DMS153 treated with DMSO at 0.1 percent for 48 hours (cell line): Measurements from ENCODE around the gene STARD10.

ENCODE experiments used
- DNase-seq: peaks from one replicate; lab custom pipeline; 2025; ENCODE audit not compliant: unreplicated experiment; lab: John Stamatoyannopoulos, UW

The STARD10 gene

DNA sequence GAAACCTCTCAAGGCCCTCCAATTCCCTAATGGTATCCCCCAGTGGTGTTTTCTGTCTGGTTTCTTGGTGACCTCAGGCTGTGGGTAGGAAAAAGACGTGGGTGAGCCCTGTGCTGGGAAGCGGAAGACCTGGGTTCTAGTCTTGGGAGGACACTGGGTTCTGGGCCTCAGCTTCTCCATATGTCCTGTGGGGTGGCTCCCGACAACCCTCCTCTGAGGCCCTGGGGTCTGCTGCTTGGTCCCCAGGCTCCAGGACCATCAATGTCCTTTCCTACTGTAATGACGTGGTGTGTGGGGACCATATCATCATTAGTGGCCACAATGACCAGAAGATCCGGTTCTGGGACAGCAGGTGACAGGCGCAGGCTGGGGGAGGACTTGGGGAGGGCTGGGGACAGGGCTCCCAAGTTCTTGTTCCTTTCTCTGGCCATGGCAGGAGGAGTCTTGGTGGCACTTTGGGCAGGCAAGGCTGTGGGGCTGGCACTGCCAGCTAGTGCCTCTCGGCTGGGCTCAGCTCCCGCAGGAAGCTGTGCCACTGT, 33.2 kb upstream of the STARD10 start:
- DNase-seq: no peak

DNA sequence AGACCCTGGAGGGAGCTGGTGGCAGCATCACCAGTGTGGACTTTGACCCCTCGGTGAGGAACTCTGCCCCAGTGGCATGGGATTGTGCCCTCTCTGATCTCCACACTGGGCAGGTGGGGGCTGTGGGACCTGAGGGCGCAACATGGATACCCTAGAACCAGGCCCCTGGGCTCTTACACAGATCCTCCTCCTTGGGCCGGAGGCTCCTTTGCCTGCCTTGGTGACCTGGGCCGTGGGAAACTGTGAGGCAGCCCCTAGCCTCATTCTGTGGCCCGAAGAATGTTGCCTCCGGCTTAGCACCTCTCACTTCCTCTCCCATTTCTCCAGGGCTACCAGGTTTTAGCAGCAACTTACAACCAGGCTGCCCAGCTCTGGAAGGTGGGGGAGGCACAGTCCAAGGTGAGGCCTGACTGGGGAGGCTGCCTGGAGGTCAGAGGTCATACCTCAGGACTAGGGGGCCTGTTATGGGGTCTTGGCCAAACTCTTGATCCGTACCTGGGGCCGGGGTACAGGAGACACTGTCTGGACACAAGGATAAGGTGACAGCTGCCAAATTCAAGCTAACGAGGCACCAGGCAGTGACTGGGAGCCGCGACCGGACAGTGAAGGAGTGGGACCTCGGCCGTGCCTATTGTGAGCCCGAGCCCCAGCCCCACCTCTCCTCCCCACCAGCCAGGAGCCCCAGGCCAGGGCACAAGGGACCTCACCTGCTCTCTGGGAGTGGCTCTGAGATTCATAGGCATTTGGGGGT, 32.5 kb upstream of the STARD10 start:
- DNase-seq: no peak

DNA sequence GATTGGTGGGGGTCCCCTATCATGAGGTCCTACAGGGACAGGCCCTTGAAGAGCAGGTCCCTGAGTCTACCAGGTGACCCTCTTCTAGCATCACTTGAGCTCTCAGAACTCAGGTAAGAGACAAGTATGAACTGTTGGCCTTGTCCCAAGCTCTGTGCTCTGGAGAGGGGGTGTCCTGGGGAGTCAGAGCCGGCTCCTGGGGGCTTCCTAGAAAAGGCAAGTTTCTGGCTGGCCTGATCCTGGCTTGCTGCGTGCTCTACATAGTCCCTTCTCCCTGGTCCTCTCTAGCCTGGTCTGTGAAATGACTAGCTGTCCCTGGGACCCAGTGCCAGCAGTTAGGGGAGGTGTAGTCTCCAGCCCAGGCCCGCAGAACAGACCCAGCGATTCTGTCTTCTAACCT, 31.8 kb upstream of the STARD10 start:
- no peak for DNase-seq

DNA sequence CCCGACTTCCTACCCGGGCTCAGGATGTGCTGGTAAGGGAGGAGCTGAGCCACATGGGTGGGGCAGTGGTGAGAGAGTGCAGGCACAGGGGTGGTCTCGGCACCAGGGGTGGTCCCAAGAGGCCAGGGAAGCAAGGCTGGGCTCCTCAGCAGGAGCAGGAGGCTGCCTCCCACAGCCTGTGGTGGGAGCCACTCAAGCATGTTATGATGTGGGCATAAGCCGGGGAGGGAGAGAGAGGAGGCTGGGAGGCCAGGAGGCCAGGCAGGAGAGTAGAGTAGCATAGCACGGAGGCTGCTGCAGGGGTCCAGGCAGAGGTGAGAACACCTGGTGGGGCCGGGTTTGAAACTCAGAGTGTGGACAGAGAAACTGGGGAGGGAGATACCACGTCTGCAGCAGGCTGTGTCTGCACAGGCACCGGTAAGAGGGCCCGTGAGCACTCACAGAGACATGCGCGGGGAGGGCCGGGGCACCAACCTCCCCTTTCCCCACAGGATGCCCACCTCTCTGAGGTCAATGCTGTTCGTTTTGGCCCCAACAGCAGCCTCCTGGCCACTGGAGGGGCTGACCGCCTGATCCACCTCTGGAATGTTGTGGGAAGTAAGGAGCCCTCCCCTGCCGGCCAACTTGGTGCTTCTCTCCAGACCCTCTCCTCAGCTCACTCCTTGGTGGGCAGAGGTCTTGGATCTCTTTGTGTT, 31.1 kb upstream of the STARD10 start:
- DNase-seq: no peak

DNA sequence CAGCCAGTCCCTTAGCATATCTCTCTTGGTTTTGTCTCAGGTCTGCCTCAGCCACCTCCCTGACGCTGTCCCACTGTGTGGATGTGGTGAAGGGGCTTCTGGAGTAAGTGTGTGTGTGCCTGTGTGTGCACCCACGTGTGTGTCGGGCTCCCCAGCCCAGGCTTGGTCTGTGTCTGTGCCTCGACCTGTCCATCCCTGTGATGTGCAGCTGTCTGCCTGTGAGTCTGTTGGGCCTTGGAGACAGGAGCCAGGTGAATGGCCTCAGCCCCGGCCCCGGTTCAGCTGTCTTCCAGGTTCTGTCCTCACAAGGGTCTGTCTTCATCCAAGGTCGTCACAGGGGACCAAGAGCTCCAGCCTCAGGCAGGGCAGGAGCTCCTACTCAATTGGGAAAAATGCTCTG, 30.2 kb upstream of the STARD10 start:
- no peak for DNase-seq

DNA sequence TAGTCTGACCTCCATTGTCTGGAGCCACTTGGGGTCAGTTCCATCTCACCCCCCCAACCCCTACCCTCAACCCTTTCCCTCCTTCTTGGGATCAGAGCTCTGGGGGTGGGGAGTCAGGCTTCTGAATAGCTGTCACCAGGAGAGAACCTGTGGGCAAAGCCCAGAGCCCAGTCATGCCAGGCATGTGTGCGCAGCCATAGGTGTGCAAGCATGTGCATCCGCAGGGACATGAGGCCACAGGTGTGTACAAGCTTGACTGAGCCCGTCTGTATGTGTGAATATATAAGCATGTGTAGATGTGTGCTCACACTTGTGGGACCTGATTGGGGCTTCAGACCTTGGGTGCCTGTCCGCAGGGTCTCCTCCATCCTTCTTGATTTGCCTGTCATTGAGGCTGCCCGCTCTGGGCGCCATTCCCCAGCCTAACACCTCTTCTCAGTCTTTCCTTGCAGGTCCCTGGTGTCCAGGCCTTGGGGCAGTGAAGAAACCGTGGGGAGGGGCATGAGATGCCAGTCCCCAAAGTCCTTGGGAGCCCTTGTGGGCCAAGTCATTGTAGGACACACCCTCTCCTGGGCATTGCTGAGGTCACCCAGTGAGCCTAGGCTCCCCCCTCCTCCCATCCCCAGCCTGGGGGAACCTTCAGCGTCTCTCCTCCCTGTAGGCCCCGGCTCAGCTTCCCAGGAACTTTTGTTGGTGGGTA, 29.4 kb upstream of the STARD10 start:
- no peak for DNase-seq

DNA sequence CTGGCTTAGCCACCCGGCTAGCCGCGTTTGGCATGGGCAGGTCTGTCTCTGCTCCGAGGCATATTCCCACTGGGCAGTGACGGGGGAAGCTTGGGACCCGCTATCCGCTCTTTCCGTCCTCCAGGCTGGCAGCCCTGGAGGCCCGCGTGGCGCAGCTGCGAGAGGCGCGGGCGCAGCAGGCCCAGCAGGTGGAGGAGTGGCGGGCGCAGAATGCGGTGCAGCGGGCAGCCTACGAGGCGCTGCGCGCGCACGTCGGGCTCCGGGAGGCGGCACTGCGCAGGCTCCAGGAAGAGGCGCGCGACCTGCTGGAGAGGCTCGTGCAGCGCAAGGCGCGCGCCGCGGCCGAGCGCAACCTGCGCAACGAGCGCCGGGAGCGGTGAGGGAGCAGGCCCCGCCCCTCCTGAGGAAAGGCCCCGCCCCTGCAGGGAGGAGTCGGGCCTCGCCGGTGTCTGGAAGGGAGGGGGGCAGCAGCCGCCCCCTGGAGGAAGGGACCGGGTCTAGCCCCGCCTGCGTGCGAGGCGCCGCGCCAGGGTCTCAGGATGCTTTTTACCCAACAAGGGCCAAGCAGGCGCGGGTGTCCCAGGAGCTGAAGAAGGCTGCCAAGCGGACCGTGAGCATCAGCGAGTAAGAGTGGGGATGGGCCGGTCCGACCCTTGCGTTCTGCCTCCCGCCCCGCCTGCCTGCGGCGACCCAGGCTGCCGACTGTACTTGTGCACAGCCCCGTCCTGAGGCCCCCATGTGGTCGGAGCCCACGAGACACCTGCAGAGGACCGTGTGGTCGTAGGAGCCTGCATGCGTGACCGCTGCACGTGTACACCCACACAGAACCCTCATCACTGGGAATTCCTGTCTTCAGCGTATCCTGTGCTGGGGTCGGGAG, 28.3 kb upstream of the STARD10 start:
- DNase-seq: peak; percentile 88

DNA sequence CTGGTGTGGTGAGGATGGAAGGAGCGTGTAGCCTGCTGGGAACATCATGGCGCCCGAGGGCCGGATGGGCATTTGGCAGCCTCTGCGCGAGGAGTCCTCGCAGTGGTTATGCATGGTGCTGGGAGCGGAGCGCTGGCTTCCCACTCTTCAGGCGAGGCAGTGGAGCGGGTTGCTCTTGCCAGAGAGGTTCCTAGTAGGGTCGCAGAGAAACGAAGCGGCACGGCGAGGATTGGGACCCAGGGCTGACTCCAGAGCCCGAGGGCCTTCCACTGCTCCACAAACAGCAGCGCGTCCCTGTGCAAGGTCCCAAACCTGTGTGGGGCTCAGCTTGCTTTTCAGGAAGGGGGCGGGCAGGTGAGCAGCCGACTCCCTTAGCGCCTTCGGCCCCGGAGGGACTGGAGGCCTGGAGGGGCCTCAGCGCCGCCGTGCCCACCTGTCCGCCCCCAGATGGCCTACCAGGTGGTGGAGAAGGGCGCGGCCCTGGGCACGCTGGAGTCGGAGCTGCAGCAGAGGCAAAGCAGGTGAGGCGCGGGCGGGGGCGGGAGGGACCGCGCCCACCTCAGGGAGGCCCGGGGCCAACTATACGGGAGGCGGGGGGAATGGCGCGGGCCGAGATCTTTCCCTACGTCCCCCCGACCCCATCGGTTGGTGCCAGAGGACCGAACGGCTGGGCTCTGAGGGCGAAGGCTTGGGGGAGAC, 27.5 kb upstream of the STARD10 start:
- no peak for DNase-seq

DNA sequence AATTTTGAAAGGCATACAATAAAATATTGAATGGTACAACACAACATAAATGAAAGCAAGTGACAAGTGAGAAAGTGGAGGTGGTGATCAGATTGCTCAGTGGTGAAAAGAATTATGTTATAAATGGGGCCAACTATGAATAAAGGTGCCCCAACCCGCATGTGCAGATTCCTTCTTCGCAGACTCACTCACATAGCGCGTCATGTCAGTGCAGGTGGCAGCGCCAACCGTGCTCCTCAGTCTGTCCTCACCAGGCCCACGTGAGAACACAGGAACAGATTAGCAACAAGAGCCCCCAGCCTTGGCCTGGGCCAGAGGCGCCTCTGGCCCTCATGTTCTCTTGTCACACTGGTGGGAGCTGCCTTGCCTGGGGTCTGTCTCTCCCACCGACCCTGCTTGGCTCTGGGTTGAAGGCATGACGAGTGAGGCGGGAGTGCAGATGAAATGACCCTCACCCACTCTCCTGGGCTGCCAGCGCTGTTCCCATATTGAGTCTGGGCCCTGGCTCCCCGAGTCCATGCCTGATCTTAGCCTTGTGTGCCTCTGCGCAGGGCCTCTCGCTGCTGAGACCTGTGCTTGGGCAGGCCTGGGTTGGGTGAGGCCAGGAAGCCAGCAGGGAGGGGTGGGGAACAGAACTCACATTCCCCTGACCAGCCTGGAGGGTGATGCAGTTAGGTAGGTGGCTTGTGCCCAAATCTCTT, 26.7 kb upstream of the STARD10 start:
- DNase-seq: no peak

DNA sequence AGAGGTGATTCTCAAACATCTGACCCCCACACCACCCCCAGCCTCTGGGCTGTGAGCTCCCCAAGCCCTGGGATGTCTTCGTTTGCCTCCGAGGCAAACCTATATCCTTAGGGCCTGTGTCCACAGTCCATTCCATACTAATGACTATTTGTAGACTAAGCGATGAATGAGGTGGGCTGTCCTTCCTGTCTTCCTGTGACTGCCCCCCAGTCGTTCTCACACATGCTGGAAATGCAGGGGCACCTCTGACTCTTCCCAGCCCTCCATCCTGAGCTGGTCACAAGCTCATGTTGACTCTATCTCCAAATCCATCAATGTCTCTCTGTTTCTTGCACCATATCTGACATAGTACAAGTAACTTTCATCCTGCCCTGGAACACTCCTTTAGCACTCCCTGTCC, 25.1 kb upstream of the STARD10 start:
- no peak for DNase-seq

DNA sequence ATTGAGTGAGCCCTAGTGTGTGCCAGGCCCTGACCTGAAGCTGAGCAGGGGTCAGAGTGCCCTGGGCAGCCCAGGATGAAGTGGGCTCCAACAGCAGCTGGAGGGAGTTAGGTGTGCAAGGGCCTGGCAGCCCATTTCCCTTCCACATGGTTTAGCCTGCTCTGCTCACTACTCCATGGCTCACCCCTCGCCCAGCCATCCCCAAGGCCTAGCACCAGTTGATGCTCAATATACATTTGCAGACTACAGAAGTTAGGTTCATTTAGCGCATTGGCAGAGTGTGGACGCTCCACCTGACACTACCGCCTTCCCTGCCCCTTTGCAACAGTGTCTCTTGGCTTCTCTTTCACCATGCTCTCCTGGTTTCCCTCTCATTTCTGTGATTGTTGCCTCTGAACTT, 24.1 kb upstream of the STARD10 start:
- DNase-seq: no peak

DNA sequence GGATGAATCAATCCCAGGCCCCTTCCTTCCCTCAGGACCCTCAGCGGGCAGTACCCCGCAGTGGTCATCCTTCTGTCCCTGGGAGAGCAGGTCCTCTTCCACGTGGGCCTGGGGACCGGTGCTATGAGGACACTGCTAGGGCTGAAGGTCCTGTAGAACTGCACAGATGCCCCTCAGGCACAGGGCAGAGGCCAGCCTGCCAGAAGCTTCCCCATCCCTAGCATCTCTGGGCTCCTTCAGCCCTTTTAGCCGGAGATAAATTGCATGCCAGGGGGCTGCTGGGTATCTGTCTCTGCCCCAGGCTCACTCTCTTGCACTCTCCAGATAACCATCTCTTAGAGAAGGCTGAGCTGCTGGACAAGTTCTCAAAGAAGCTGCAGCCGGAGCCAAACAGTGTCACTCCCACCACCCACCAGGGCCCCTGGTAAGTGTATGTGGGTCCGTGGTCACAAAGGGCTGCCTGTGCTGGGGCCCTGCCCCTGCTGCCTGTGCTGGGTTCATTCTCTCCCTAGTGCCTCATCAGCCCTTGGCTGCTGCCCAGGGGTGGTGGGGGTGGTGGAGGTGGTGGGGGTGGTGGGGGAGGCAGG, 22.6 kb upstream of the STARD10 start:
- DNase-seq: no peak

DNA sequence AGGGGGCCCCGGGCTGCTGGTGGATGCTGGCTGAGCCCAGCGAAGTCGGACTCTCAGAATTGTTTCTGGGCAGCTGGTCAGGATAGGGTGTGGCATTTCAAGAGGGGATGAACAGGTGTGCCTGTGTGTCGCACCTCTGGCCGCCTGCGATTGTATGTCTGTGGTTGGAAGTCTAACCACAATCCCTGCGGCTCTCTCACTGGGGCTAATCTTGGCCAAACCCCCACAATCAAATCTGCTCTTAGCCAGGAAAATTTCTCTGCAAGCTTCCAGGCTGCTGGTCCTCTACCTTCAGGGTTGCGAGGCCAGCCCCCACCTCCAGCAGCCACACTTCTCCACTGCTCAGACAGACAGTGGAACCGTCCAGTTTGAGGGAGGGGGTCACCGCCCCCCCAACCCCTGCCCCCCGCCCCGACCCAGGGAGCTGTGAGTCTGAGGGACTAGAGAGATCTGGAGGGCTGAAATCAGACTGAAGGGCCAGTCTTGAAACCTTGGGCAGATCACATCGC, 21.3 kb upstream of the STARD10 start:
- DNase-seq: peak; percentile 34

DNA sequence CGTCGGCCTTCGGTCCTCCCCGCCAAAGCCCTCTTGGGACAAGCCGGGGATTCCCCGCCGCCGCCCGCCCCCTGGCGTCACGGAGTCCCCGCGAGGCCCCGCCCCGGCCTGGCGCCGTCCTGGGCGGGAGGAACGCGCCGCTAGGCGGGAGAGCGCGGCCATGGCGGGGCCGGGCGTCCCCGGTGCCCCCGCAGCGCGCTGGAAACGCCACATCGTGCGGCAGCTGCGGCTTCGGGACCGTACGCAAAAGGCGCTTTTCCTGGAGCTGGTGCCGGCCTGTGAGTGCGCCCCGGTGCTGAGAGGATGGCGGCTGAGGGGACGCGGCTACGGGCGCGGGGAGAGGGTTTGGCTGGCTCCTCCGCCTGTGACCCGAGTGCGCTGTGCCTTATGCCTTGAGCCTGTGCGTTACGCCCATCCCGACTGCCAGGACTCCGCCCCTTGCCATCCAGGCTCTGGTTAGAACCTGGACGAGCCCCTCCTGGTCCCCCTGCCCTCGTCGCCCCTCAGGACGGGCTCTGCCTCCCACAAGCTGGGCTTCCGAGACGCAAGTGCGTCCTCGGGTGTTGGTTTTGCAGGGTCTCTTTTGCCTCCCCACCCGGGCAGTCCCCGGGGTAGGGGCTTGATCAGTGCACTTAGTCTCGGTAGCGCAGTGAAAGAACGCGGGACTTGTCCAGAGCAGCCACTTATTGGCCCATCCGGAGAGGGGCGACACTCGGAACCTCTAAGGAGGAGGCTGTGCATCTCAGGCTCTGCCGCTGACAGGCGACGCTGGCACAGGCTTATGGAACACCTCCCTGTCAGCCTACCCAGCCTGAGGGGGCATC, 20.7 kb upstream of the STARD10 start, which contains the start of gene ATG16L2:
TSS of gene ATG16L2 (plus strand) at position 126 of the 824 bp plus-strand sequence. CDS start at position 161, 35 bp downstream.
- DNase-seq: peak; percentile 87

DNA sequence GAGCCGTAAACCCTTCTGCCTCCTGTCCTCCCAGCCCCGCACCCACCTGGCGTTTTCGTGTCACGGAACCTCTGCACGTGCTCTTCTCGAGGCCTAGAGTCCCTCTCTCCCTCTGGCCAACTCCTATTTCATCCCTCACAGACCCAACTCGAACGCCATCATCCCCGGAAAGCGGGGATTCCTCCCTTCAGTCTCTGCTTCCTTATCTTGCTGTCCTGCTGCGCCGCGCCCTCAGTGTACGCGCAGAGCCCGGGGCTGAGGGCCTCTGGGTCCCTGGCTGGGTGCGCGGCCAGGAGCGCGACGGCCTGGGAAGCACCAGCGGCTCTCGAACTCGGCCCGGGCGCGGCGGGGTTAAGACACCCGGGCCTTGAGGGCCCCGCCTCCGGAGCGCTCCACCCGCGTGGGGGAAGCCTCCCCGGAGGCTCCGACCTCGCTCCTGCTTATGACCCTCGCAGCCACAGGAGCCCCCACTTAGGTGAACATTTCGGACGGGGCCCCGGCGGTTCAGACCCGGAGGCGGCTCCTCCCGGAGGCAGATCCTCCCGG, 20.0 kb upstream of the STARD10 start:
- peak; percentile 87 for DNase-seq

DNA sequence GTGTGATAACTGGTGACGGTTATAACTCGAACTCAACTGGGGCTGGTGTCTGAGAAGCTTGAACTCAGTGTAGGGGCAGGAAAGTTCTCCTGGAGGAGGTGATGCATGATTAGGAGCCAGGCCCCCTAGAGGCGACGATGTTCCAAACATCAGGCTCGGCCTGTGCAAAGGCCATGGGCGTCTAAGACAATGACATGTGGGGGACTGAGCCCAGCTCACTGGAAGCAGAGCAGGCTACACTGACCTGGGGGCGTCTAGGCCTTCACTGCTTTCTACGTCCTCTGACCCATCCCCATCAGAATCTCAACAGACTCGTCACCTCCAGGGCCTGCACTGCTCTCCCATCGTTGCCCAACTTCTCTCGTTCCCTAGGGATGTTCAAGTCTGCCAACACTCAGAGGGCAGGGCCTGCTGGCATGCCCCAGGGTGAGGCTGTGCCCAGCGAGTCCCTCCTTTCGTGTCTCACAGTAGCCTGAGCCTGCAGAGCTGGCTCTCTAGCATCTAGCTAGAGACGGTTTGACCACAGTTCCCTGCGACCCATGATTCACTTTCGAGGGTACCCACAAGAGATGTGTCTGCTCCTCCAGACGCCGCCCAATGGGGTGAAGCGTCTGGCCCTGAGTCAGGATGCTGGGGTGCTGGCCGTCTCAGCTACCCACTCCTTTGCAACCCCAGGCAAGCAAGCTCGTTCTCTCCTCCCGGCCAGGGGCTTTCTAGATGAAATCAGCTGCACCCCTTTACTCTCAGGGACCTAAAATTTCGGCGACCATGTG, 19.3 kb upstream of the STARD10 start:
- peak; percentile 50 for DNase-seq

DNA sequence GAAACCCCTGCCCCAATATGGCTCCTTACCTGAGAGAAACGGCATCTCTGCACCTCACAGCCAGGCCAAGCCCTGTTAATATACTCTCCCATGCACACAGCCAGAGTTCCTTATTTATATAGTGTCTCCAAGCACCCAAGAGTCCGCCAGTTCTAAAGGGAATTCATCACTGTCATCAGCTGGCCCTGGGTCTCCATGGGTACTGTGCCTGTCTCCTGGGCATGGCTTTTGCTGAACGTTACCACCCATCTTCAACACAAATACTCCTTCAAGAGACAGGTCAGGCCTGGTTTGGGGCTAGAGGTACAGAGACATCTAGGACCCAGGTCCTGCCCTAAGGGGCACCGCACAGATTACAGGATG, 18.7 kb upstream of the STARD10 start:
- peak; percentile 49 for DNase-seq
